Hepatic stellate cell (primary cell): ENCODE results near the gene SMIM11.
"Not testable (repeated sequence)": the region's sequence is repeated elsewhere in the genome, so short reads cannot be mapped to it uniquely, and the experiment has no call there.

Source experiments
- DNase-seq: peaks from one replicate; pipeline ENCODE4 v3.0.0; 2011; ENCODE audit warnings: low spot score

Gene SMIM11

DNA sequence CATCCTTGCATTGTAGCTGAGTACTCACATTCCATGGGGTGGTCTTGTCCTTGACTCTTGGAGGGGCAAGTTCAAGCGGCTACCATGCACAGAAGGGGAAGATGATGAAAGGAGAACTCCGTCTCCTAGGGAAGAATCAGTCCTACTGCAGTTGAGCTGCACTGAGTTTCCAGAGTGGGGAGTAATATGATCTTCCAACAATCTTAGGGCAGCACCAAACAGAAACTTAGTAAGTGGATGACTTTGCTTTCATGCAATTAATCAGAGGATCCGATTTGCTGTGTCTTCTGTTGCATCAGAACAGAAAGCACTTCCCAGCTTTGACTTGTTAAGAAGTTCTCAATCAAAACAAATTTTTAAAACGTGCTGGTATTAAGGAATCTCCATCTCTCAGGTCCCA is 48.5 kb downstream of the SMIM11 start, which contains the start of gene SMIM34:
SMIM34 (minus strand) TSS at position 147 of the 400 bp plus-strand sequence; CDS start at position 35, 112 bp downstream.
- DNase-seq = not testable (repeated sequence)

DNA sequence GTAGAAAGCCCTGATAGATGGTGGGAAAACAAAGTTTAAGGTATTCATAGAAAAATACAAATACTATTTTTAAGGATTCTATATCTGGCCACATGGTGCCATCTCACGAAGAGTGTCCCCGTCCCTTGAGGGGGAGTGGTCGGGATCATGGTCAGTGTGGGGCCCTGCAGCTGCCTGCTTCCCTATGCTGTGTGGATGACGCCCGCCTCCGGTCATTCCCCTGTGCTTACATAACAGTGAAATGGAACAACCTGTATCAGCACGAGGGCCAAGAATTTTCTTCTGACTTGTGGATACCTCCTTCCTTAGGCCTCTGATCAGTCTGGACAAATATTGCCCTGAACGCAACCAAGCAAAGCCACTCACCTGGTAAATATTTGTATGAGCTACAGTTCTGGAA is 52.0 kb downstream of the SMIM11 start:
- DNase-seq = not testable (repeated sequence)

DNA sequence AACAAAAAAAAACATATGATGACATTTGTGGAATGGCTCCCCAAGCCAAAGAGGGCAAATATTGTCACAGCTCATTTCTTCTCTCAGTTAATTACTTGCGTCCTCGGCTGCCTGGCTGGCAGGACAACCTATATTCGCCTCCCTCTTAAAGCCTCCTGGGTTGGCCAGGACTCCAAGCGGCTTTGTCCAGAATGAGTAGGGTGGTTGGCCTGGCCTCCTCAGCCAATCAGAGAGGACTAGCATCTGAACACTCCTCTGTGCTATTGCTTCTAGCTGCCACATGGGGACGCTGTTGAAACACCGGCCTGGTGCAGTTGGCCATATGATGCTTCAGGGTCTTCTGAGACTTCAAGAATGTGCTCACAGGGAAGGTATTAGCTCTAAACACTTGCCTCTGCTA is 53.1 kb downstream of the SMIM11 start:
- not testable (repeated sequence) for DNase-seq

DNA sequence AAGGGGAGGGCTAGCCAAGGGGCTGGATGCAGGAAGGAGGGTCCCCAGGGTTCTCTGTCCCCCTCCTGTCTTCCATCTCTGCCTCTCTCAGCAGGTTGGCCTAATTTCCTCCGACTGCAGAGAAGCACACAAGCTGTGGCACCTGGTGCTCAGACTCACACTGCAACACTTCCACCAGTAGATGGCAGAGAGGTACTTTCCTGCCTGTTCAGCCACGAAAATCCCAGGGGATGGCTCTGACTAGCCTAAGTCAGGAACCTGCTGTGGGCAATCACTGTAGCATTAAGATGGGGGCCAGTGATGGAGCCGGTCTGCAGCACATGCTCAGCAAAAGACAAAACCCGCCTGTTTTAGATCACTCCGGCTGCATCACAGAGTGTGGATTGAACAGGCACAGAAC is 54.4 kb downstream of the SMIM11 start:
- DNase-seq = not testable (repeated sequence)
